Hematopoietic multipotent progenitor cell treated with erythropoietin and hydrocortisone succinate and interleukin-3 and kit ligand, for 17 days (in vitro differentiated cells): ENCODE results near the gene OR9Q2.
"Not testable (repeated sequence)": the region's sequence is repeated elsewhere in the genome, so short reads cannot be mapped to it uniquely, and the experiment has no call there.

Experiments
- DNase-seq: peaks from one replicate; pipeline ENCODE4 v3.0.0-alpha.2; 2015; ENCODE audit warnings: low spot score

OR9Q2 gene

DNA sequence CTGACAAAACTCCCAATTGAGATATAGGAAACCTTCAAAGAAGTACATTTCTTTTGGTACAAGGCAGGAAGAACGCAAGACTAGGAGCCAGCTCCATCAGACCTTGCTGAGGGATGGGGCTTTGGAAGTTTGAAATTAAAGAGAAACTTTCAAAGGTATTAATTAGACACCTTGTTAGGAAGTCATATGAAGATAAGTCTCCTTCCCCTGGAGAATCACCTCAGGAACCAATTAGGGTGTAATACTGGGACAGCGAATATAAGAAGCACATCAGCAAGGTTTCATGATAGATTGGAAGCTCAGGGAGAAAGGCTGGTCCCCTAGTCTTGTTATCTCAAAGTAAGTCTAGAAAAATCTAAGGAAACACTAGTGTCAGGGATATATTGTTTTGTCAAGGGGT is at the start of gene OR9Q2:
Gene OR9Q2 (plus strand): TSS at position 301 of the 400 bp plus-strand sequence. CDS start 1,421 bp downstream, outside the sequence.
- DNase-seq = no peak

- no peak for DNase-seq
These were observed 46.1 kb upstream of the OR9Q2 start for GRCh38 chr11:58142761-58143160.

DNA sequence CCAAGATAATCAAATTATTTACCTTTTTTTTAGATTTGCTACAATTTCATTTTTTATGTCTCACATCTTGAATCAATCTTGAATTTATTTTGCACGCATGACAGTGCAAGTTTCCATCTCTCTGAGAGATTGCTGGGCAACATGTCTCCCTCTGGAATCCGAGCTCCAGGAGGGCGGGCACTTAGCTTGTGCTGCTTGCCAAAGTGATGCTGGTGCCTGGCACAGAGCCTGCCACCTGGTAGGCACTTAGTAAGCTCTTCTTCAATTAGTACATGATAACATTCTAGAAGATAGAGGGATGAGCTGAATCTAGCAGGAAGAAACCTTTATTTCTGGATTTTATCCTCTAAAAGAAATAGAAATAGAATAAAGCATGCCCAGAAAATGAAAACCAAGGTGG is 36.1 kb upstream of the OR9Q2 start:
- DNase-seq = no peak

- no peak for DNase-seq
These were observed 24.5 kb upstream of the OR9Q2 start for GRCh38 chr11:58164389-58164788.

DNA sequence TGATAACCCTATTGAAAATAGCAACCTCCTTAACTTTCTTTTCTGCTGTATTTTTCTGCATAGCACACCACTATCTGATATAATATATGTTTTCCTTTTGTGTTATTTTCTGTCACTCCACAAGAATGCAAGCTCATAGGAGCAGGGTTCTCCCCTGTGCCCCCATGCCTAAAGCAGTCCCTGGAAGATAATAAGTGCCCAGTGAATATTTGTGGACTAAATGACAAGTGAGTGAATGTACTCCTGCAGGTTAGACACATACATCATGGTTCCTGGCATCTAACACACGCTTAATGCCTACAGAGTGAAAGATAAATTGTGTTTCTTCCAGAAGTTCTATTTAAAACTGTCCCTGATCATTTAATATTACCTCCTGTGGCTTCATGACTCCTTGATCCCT is 23.9 kb upstream of the OR9Q2 start:
- no peak for DNase-seq

GRCh38 chr11:58165504-58166106 is 23.3 kb upstream of the OR9Q2 start:
- no peak for DNase-seq

- no peak for DNase-seq
These were observed 11.3 kb upstream of the OR9Q2 start for GRCh38 chr11:58177409-58178054.

- no peak for DNase-seq
These were observed 10.4 kb upstream of the OR9Q2 start for GRCh38 chr11:58178444-58178843.

DNA sequence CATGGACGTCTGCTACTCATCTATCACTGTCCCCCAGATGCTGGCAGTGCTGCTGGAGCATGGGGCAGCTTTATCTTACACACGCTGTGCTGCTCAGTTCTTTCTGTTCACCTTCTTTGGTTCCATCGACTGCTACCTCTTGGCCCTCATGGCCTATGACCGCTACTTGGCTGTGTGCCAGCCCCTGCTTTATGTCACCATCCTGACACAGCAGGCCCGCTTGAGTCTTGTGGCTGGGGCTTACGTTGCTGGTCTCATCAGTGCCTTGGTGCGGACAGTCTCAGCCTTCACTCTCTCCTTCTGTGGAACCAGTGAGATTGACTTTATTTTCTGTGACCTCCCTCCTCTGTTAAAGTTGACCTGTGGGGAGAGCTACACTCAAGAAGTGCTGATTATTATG is 9.2 kb upstream of the OR9Q2 start:
- no peak for DNase-seq

DNA sequence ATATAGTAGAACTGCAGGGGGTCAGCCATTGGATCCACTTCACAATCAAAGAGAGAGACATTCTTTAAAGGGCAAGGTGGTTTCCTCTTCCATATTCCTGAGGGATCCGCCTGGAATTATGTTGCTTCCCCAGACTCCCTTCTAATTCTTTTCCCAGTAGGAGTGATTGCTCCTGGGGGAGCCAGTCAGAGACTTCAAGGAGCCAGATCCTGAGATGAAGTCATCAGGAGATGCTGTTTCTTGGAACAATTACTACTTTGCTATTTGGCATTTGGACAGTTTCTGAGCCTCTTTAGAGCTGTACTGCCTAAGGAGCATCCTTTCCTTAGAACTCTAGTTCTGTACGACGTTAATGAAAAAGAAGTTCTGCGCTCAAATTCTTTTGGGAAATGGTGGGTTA is 1.9 kb upstream of the OR9Q2 start:
- DNase-seq = no peak

- no peak for DNase-seq
These were observed 3.4 kb downstream of the OR9Q2 start for GRCh38 chr11:58192229-58192628.

GRCh38 chr11:58193391-58193790 is 4.5 kb downstream of the OR9Q2 start:
- DNase-seq = no peak

DNA sequence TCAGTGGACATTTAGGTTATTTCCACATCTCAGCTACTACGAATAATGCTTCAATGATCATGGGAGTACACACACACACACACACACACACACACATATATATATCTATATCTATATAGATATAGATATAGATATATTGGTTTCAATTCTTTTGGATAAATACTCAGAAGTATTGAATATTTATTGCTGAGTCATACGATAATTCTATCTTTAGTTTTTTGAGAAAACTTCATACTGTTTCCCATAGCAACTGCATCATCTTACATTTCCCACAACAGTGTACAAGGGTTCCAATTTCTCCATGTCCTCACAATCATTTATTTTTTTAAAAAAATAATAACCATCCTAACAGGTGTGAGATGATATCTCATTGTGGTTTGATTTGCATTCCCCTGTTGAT is 7.1 kb downstream of the OR9Q2 start:
- DNase-seq = no peak

DNA sequence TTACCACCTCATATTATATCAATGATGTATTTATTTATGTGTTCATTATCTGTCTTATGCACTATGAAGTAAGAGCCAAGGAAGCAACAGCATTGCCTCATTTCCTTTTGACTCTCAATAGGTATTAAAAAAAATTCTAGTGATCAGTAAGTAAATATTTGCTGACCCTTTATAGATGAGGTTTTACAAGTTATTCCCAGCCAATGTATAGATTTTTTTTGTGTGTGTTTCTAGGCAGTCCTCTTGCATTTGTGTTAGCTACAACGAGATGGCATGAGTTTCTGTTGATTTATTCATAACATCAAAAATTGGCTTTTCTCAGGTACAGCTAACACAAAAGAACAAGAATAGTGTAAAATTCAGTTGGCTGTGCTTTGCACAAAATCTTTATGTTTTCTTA is 10.4 kb downstream of the OR9Q2 start:
- no peak for DNase-seq

- no peak for DNase-seq
These were observed 15.2 kb downstream of the OR9Q2 start, which contains the start of gene OR1S2 for GRCh38 chr11:58204042-58204441. TSS of gene OR1S2 (minus strand) at chr11:58204142. CDS start at chr11:58204142, 0 bp downstream.

DNA sequence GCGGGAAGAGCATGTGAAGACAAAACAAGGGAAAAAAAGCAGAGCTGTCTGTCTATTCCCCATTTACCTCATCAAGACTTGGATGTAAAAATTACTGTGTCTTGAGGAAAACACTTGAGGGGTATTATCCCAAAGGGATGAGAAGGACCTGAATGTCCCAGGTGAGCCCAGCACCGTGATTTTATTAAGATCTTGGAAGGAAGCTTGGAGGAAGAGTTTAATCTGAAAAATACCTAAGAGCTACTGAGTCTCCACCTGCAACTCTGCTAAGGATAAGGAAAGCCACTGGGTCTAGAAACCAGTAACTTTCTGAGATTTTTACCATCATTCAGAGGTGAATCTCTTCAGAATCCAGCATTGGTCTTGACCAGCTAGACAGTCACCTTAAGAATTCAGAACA is 23.6 kb downstream of the OR9Q2 start, which contains the start of gene OR1S1:
Gene OR1S1 (plus strand): TSS at position 301 of the 400 bp plus-strand sequence.
- not testable (repeated sequence) for DNase-seq

- no peak for DNase-seq
These were observed 27.6 kb downstream of the OR9Q2 start for GRCh38 chr11:58216476-58216875.

DNA sequence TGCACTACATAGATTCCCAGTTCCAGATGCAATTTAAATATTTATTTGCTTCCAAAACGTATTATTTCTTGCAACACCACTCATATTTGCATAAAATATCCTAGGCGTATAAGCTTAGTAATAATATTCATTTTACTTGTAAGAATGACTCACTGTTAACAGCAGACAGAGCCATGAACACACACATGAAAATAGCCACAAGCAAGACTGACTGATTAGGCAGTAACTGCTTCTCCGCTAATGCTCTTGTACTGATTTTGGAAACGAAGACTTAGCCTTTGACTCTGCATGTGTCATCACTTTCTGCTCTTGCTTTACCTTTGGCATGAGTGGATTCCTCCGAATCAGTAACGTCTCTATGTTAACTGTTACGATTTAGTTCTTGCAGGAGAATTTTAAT is 33.9 kb downstream of the OR9Q2 start:
- DNase-seq = no peak

DNA sequence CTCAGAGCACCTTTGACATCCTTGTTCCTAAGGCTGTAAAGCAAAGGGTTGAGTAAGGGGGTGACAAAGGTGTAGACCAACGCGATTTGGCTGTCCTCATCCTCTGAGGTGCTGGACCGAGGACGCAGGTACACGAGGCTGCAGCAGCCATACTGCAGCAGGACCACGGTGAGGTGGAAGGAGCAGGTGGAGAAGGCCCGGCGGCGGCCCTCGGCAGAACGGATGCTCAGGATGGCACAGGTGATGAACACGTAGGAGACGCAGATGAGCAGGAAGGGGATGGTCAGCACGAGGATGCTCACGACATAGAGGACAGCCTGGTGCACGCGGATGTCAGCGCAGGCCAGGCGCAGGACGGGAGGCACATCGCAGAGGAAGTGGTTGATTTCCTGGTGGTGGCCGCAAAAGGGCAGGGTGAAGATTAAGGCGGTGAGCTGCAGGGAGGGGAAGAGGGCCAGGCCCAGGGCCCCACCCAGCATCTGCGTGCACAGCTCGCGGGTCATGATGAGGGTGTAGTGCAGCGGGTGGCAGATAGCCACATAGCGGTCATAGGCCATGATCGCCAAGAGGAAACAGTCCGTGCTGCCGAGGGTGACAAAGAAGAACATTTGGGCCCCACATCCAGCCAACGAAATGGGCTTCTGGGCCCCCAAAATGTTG is 39.2 kb downstream of the OR9Q2 start:
- no peak for DNase-seq
